HG02981 (cell line): Measurements from ENCODE around the gene SVOPL.
"Not testable (repeated sequence)": the region's sequence is repeated elsewhere in the genome, so short reads cannot be mapped to it uniquely, and the experiment has no call there.

Source experiments
- ATAC-seq: cut with Tn5 transposase; IDR thresholded peaks from one replicate; pipeline ENCODE4 v1.9.1; 2021; ENCODE audit warnings: mild to moderate bottlenecking, moderate library complexity; ENCODE audit not compliant: unreplicated experiment

SVOPL gene, protein sequence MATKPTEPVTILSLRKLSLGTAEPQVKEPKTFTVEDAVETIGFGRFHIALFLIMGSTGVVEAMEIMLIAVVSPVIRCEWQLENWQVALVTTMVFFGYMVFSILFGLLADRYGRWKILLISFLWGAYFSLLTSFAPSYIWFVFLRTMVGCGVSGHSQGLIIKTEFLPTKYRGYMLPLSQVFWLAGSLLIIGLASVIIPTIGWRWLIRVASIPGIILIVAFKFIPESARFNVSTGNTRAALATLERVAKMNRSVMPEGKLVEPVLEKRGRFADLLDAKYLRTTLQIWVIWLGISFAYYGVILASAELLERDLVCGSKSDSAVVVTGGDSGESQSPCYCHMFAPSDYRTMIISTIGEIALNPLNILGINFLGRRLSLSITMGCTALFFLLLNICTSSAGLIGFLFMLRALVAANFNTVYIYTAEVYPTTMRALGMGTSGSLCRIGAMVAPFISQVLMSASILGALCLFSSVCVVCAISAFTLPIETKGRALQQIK

DNA sequence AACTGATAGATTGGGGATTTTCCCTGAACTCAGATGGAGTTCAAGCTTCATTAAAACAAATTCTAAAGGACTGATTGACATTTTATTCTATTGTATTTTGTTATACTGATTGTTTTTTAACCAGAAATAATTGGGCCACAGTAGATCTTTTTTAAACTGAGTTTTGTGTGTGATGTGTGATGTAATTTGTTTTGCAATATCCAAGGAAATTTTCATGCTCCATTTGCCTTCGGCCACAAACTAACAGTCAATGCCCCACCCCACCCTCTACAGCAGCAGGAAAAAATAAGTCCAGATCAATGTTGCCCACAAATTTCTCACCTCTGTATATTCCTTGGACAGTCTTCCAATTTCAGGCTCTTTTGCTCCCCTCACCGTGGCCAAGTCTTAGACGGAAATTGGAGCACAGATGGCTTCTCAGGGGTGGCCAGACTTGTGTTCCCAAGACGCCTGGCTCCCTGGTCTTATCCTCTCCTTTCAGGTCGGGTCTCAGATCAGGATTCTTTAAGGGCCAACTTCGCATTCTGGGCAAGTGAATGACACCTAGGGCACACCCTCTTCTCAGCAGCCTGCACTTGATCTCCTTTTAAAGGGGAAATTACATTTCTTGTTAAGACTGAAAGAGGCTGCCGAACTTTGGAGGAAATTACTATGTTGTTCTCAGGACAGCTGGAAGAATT lies at the start of gene SVOPL:
Gene SVOPL, minus strand, starts transcription at position 506 of the 680 bp plus-strand sequence. CDS start 22,317 bp downstream, outside the sequence.
- ATAC-seq = no peak

DNA sequence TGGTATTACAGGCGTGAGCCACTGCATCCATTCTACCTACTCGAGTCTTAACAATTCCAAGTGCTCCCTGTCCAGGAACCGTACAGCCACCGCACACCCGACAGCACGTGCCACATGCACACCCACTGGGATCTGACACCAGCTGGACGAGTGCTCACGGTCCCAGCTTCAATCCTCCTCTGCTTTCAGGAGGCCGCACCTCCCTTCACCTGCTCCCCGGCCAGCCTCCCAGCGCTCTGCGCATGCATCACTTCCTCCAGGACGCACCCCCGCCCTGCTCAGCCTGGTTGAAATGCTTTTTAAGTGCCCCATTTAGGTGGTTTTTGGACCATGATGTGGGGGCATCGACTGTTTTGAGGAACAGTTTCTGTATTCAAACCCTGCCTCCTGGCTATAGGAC lies 49.3 kb upstream of the SVOPL start:
- ATAC-seq = no peak

GRCh38 chr7:138749960-138750359 lies 48.8 kb upstream of the SVOPL start:
- ATAC-seq = no peak

DNA sequence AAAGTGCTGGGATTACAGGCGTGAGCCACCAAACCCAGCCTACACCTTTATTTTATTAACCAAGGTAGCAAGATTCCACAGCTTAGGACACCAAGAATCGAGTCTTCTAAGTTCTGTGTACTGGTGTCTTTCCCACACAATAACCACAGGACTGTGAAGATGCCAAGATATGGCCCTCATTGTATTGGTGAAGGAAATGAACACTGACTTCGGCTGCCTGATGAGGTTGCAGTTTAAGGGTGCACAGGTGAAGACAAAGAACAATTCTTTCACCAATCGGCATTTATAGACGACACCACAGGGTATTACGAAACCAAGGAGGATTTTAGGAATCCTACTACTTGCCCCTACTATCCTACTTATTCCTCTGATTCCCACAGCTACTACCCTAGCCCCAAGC lies 47.5 kb upstream of the SVOPL start:
- no peak for ATAC-seq

- ATAC-seq = no peak
These were observed 44.9 kb upstream of the SVOPL start for GRCh38 chr7:138746073-138746472.

GRCh38 chr7:138745189-138745588 lies 44.0 kb upstream of the SVOPL start:
- no peak for ATAC-seq

- ATAC-seq = no peak
These were observed 40.2 kb upstream of the SVOPL start for GRCh38 chr7:138741453-138741735.

GRCh38 chr7:138739859-138740258 lies 38.7 kb upstream of the SVOPL start:
- ATAC-seq = no peak

DNA sequence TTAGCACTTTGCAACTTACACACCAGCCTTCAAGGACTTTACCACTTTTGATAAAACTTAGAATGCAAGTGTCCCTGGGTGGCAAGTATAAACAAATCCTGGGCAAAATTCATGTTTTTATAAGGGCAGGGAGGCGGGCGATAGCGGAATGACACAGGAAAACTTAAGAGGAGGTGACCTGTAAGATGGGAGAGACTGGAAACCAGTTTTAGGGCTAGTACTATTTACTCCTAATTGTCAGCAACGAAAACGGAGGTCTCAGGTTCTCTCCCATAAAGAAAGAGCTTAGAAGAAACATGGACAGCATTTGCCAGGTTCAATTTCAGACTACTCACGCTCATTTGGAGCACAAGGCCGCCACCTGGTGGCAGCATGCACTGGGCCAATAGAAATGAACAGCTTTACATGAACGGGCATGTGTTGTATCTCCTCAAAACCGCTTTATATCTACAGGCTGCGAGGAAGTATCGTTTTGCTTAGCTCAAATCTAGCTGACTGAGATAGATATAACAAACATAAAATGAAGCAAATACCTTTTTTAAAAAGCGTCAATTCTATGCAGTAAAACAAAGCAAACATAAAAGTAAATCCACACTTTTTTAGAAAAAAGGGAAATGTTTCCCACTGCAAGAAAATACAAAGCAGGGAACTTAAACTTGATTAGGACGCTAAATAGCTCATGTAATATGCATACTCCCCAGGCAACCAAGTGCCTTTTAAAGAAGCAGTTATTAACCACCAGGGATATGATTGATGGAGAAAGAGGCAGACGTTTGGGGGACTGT lies 37.6 kb upstream of the SVOPL start:
- ATAC-seq = peak; percentile 86

DNA sequence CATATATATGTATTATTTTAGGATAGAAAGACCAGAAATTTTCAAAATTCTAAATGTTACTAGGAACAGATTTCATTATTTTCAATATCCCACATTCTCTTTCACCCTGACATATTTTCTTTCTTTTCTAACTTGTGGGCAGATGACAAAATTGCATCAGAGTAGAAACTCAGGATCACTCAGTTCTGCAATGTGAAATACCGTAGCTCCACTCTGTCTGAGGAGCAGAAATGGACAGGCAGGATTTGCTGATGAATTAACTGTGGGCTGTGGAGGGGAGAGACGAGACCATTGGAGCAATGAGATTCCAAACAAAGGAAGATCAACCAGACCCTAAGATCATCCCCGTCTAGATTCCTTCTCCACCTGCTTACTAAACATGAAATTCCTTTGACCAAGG lies 37.0 kb upstream of the SVOPL start:
- no peak for ATAC-seq

GRCh38 chr7:138735399-138735798 lies 34.2 kb upstream of the SVOPL start:
- ATAC-seq = no peak

GRCh38 chr7:138731733-138732132 lies 30.6 kb upstream of the SVOPL start:
- ATAC-seq = not testable (repeated sequence)

DNA sequence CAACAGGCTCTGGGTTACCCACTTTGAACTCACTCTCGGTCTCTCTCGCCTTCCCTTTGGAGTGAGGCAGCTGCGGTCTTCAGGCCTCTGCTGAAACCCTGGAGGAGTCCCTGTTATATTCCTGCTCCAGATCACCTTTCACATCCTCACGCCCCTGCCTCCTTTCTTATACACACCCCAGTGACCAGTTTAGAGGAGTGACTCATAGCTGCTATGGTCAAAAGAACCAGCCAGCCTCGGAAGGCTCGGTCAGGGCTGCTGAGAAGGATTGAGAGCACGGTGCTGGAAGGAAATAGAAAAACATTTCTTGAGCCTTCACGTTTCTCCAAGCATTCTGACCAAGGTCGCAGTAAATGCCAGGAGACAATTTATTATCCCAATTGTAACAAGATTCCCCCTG lies 28.3 kb upstream of the SVOPL start:
- ATAC-seq = no peak

DNA sequence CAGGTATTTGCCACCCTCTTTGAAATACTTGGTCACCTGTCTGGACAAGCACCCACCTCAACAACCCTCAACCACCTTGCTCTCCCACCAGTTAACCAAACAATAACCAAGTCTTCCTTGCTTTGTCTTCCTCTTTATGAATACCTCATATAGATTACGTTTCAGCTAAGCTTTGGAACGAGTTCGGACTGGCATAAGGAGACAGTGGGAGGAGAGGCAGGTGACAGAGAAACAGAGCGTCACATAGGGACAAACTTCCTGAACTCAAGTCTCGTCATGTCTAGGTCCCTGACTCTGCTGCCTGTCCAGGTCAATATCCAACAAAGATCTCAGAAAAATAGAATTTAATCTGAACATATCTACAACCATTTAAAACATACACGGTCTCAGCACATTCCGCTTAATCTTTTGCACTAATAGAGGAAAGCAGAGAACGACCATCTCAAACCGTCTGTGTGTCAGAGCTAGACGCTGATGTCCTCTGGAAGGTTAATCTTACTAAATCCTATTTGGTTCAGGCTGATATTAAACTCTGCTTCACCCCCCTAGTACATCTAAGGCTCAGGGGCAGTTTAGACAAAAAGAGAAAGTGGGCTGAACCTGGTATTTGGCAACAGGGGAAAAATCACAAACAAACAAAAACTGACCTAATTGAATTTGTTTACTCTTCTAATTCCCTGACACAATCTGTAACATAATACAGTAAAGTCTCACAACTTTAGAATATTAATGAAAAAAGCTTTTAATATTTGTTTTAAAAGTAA lies 26.4 kb upstream of the SVOPL start:
- ATAC-seq = no peak

DNA sequence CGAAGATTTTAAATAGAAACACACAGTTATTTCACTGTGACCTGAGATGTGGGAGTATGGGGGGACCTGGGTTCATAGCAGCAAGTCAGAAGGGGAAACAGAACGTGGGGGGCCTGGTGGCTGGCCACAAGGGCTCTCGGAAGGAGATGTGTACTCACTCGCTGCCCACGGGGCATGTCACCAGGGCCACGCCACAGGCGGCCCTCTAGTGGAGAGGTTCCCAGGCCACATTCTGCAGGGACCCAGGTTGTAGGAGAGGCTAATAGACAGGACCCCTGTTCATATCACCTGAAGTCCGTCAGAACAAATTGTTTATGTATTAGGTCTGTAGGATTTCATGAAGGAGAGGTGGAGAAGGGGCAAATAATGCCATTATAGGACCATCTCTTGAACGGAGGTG lies 25.1 kb upstream of the SVOPL start:
- ATAC-seq = no peak

DNA sequence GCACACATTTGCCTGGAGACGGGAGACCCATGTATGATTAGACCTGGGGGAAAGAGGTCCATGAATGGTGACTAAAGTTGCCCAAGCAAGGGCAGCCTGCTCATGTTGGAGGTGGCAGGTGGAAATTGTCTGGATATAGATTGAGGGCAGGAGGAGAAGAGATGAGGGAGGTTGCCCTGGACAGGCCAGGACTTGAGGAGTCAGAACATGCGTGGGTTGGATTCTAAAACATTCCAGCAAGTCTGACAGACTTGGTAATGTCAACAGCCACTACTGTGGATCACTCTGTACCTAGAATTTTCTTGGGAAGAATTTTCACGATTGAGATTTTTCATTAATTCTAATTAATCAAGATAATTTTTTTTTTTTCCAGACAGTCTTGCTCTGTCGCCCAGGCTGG lies 19.1 kb upstream of the SVOPL start:
- no peak for ATAC-seq

DNA sequence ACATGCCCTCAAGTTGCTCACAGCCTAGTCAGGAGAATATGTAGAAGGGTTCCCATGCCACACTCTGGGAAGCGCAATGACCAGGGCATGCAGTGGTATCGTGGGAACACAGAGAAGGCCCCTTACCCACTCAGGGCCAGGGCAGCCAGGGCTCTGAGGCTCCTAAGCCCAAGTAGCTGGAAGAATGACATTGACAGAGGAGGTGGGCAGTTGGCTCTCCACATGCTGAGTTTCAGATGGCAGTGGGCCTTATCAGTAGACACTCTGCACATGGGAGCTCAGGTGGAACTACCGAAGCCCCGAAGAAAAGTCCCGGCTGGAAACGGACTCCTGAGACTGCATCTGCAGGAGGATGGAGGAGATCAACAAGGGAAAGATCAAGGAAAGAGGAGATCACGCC lies 15.7 kb upstream of the SVOPL start:
- no peak for ATAC-seq

GRCh38 chr7:138713191-138713590 lies 12.0 kb upstream of the SVOPL start:
- no peak for ATAC-seq

DNA sequence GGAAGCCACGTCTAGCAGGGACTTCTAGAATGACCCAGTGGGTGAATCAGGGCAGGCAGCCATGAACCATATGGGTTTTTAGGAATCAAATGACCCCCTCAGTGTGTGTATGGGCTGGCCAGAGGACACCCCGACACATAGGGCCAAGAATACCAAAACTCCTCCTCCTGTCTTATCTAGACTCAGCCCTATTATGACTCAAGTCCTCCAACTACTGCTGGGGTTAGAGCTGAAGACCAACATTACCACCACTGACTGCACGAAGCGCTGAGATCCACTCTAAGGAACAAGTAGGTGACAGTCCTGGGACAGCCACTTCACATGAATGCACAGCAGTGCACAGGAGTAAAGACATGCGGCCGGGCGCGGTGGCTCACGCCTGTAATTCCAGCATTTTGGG lies 11.5 kb upstream of the SVOPL start:
- no peak for ATAC-seq

DNA sequence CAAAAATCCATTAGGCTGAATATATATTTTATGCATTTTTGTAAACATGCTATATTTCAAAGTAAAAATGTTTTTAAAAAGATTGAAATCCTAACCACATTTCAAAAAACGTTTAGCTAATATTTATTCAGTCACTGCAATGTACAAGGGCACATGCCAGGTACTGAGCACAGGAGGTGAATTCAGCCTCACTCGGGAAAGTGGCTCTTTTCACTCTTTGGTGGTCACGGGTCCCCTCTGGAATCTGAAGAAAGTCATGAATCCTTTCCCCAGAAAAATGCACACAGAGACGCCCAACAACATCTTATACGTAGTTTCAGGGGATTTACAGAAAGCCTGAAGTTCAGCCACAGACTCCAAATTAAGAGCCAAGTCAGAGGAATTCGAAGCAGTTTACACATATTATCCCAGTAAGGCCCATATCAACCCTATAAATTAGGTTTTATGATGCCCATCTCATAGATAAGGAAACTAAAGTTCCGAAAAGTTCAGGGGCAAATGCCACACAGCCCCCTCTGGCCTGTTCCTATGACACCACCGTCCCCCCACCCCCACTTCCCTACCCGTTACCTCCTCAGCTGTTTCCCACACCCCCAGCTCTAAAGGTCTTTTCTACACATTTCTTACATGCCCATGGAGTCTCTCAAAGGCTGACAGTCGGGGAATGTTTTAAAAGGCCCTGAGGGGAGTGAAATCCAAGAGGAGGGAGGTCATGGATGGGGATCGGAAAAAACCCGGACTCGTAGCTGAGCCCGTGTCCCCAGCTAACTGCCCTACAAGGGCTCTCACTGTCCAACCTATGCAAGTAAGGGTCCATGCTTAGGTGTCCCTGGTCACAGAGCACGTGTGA lies 9.6 kb upstream of the SVOPL start:
- ATAC-seq = no peak
